ENCODE results near the gene MTG1. TPM values are rescaled to one million over a fixed set of nuclear protein-coding genes. Genes with fewer than 3 reads are reported as not detected.
A peak's percentile ranks its signal among the peaks of the same experiment; 100 is the strongest.

Gene MTG1
- total and polyA plus RNA-seq, 2 donors (not counting 1 experiment from before 2014, with no cell fraction given): 23.9 to 25.3 TPM

DNA sequence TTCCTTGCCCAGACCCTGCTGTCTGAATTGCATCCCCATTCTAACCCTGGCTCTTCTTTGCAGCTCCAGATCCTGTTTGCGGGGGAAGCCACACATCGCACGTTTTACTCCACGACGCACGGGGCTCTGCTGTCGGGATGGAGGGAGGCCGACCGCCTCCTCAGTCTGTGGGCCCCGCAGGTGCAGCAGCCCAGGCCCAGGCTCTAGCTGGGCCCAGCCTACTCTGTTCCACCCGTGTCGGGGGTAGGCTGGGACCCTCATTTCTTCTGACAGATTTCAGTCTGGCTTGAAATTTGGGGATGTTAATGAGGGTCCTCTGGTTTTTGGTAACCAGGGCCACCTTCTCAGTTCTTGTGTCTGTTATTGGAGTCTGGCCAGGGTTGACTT, 2.7 kb upstream of the MTG1 start:
- Histone ChIP-seq H3K9me3 (ENCODE audit: control insufficient read depth, insufficient read depth, low read depth, low read length) (no peaks in the 10 kb centered on the region), H2AFZ (ENCODE audit: low read length) (no peak overlapping the region), H3K9ac (ENCODE audit: insufficient read depth, low read length) (no peak overlapping the region), H3K79me2 (ENCODE audit: control insufficient read depth, insufficient read depth, low read length) (peaks cover 19% of the 10 kb centered on the region), H3K4me1 (ENCODE audit: control insufficient read depth, extremely low read depth, insufficient read depth, low read length) (no peaks in the 10 kb centered on the region), H3K4me3 (replicated peaks in 1 of 4; ENCODE audit: control extremely low read depth in 1 of 4, insufficient read depth in 1 of 4, low read depth in 3 of 4, low read length in 4 of 4) (no peak overlapping the region), H3K27ac (ENCODE audit: insufficient read depth, low read length) (no peak overlapping the region), H4K20me1 (ENCODE audit: control insufficient read depth, extremely low read depth, insufficient read depth, low read length) (no peaks in the 10 kb centered on the region), H3K27me3 (ENCODE audit: control insufficient read depth, insufficient read depth, low read length) (no peaks in the 10 kb centered on the region), H3K36me3 (ENCODE audit: control insufficient read depth, insufficient read depth, low read length) (peaks cover 2% of the 10 kb centered on the region), H3K4me2 (ENCODE audit: extremely low read depth, insufficient read depth, low read length) (no peak overlapping the region)
- no peak for DNase-seq (ENCODE audit: low read depth in 2 of 2)
- TF ChIP-seq EZH2 (IDR thresholded peaks at IDR 0.05; ENCODE audit: low read length, missing control alignments): no peak
- TF ChIP-seq, protein P1, sequence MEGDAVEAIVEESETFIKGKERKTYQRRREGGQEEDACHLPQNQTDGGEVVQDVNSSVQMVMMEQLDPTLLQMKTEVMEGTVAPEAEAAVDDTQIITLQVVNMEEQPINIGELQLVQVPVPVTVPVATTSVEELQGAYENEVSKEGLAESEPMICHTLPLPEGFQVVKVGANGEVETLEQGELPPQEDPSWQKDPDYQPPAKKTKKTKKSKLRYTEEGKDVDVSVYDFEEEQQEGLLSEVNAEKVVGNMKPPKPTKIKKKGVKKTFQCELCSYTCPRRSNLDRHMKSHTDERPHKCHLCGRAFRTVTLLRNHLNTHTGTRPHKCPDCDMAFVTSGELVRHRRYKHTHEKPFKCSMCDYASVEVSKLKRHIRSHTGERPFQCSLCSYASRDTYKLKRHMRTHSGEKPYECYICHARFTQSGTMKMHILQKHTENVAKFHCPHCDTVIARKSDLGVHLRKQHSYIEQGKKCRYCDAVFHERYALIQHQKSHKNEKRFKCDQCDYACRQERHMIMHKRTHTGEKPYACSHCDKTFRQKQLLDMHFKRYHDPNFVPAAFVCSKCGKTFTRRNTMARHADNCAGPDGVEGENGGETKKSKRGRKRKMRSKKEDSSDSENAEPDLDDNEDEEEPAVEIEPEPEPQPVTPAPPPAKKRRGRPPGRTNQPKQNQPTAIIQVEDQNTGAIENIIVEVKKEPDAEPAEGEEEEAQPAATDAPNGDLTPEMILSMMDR (conservative IDR thresholded peaks at IDR 0.05 in 1 of 2, IDR thresholded peaks at IDR 0.05 in 1 of 2; ENCODE audit: low read depth in 1 of 2, low read length in 2 of 2): no peak

DNA sequence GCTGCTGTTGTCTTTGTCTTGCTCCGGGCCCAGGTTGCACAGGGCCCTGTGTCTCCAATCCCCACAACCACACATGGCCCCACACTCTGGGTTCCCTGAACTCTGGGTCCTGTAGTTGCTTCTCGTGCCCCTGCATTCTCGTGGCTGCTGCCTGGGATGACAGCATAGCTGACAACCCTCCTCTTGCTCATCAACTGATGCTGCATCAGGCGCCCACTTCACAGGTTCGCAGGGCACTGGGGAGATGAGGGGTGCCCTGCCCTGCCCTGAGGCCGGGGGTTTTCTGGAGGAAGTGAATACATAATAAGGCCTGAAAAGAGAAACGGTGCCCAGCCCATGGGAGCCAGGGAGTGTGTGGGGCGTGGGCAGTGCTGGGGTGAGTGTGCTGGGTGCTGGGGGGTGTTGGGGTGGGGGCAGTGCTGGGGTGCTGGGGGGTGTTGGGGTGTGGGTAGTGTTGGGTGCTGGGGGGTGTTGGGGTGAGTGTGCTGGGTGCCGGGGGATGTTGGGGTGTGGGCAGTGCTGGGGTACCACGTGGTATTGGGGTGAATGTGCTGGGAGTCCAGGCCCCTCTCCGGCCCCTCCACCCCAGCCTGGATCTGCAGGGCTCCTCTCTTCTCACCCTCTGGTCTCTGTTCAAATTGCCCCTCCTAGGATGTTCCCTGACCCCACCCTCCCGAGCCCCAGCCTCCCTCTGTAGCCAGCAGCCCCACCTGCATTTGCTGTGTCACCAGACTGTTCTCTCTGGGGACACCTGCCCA, 2.0 kb upstream of the MTG1 start:
- Histone ChIP-seq H3K36me3 (ENCODE audit: control insufficient read depth, insufficient read depth, low read length) (peaks cover 3% of the 10 kb centered on the region), H3K4me2 (ENCODE audit: extremely low read depth, insufficient read depth, low read length) (no peak overlapping the region), H2AFZ (ENCODE audit: low read length) (no peak overlapping the region)

DNA sequence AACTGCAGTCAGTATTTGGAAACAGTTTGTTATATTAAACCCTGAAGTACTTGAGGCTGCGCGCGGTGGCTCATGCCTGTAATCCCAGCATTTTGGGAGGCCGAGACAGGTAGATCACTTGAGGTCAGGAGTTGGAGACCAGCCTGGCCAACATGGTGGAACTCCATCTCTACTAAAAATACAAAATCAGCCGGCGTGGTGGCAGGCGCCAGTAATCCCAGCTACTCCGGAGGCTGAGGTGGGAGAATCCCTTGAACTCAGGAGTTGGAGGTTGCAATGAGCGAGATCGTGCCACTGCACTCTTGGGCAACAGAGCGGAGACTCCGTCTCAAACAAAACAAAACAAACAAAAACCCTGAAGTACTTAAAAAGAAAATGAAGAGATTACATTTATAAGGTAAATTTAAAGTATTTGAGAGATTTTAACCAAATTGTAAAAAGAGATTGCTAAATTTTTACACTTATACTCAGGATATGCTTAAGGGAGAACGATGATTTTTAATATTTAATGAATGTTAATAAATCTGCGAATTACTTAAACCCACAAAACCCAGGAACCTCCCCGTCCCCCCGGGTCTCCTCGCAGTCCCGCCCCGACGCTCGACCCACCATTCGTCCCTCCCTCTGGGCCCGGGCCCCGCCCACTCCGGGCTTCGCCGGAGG, 425 bp upstream of the MTG1 start:
- Histone ChIP-seq H3K27ac (ENCODE audit: insufficient read depth, low read length) (no peak overlapping the region), H3K9me3 (ENCODE audit: control insufficient read depth, insufficient read depth, low read depth, low read length) (no peaks in the 10 kb centered on the region), H3K4me3 (replicated peaks in 1 of 4; ENCODE audit: control extremely low read depth in 1 of 4, insufficient read depth in 1 of 4, low read depth in 3 of 4, low read length in 4 of 4) (peak overlapping the region in 3 of 4 experiments; percentile 56 to 78 (median 71)), H2AFZ (ENCODE audit: low read length) (peak overlapping the region; percentile 74), H3K36me3 (ENCODE audit: control insufficient read depth, insufficient read depth, low read length) (peaks cover 5% of the 10 kb centered on the region), H4K20me1 (ENCODE audit: control insufficient read depth, extremely low read depth, insufficient read depth, low read length) (no peaks in the 10 kb centered on the region), H3K9ac (ENCODE audit: insufficient read depth, low read length) (no peak overlapping the region), H3K27me3 (ENCODE audit: control insufficient read depth, insufficient read depth, low read length) (no peaks in the 10 kb centered on the region), H3K4me2 (ENCODE audit: extremely low read depth, insufficient read depth, low read length) (peak overlapping the region; percentile 2), H3K79me2 (ENCODE audit: control insufficient read depth, insufficient read depth, low read length) (peaks cover 30% of the 10 kb centered on the region), H3K4me1 (ENCODE audit: control insufficient read depth, extremely low read depth, insufficient read depth, low read length) (no peaks in the 10 kb centered on the region)
- DNase-seq (ENCODE audit: low read depth in 2 of 2): no peak
- TF ChIP-seq EZH2 (IDR thresholded peaks at IDR 0.05; ENCODE audit: low read length, missing control alignments): no peak
- TF ChIP-seq, protein P1 (conservative IDR thresholded peaks at IDR 0.05 in 1 of 2, IDR thresholded peaks at IDR 0.05 in 1 of 2; ENCODE audit: low read depth in 1 of 2, low read length in 2 of 2): no peak

More for the DNA sequence above, 2.0 kb upstream of the MTG1 start:
- no peak for DNase-seq (ENCODE audit: low read depth in 2 of 2)
- H4K20me1 ChIP-seq (ENCODE audit: control insufficient read depth, extremely low read depth, insufficient read depth, low read length): no peaks in the 10 kb centered on the region
- no peak overlapping the region for H3K9ac ChIP-seq (ENCODE audit: insufficient read depth, low read length)
- peaks cover 22% of the 10 kb centered on the region for H3K79me2 ChIP-seq (ENCODE audit: control insufficient read depth, insufficient read depth, low read length)
- H3K4me1 ChIP-seq (ENCODE audit: control insufficient read depth, extremely low read depth, insufficient read depth, low read length): no peaks in the 10 kb centered on the region
- TF ChIP-seq EZH2 (IDR thresholded peaks at IDR 0.05; ENCODE audit: low read length, missing control alignments): no peak
- TF ChIP-seq, protein P1 (conservative IDR thresholded peaks at IDR 0.05 in 1 of 2, IDR thresholded peaks at IDR 0.05 in 1 of 2; ENCODE audit: low read depth in 1 of 2, low read length in 2 of 2): no peak
- no peaks in the 10 kb centered on the region for H3K27me3 ChIP-seq (ENCODE audit: control insufficient read depth, insufficient read depth, low read length)
- H3K9me3 ChIP-seq (ENCODE audit: control insufficient read depth, insufficient read depth, low read depth, low read length): no peaks in the 10 kb centered on the region
- no peak overlapping the region for H3K27ac ChIP-seq (ENCODE audit: insufficient read depth, low read length)
- H3K4me3 ChIP-seq (replicated peaks in 1 of 4; ENCODE audit: control extremely low read depth in 1 of 4, insufficient read depth in 1 of 4, low read depth in 3 of 4, low read length in 4 of 4): no peak overlapping the region

Data from fibroblast of lung (primary cell).